Osteoblast (primary cell): ENCODE measurements around the gene BRF1. TPM values are rescaled to one million over a fixed set of nuclear protein-coding genes. Genes with fewer than 3 reads are reported as not detected.
"Not testable (repeated sequence)": the region's sequence is repeated elsewhere in the genome, so short reads cannot be mapped to it uniquely, and the experiment has no call there.

ENCODE experiments used
- DNase-seq: peaks from one replicate; pipeline ENCODE4 v3.0.0; 2011; ENCODE audit warnings: low spot score, mixed read lengths; ENCODE audit not compliant: insufficient read length; ENCODE audit errors: missing footprints
- H2AFZ ChIP-seq: 2 replicates; pipeline ENCODE4 v1.6.0; 2011; ENCODE audit warnings: mild to moderate bottlenecking, low read length
- H3K27ac ChIP-seq: 2 replicates; pipeline ENCODE4 v1.5.1; 2011; ENCODE audit warnings: mild to moderate bottlenecking, low read depth, low read length, moderate library complexity
- H3K27me3 ChIP-seq: 2 replicates; pipeline ENCODE4 v1.6.0; 2012; ENCODE audit warnings: mild to moderate bottlenecking, control low read depth, inconsistent platforms, low read length, moderate library complexity; ENCODE audit not compliant: insufficient read depth
- H3K36me3 ChIP-seq: 2 replicates; pipeline ENCODE4 v1.5.1; 2011; ENCODE audit warnings: mild to moderate bottlenecking, low read length, control low read depth, moderate library complexity; ENCODE audit not compliant: insufficient read depth
- H3K4me1 ChIP-seq: 2 replicates; pipeline ENCODE4 v1.5.1; 2011; ENCODE audit warnings: mild to moderate bottlenecking, low read length, control low read depth, moderate library complexity; ENCODE audit not compliant: insufficient read depth
- H3K4me2 ChIP-seq: 2 replicates; pipeline ENCODE4 v1.6.0; 2011; ENCODE audit warnings: mild to moderate bottlenecking, low read length; ENCODE audit not compliant: insufficient read depth
- H3K4me3 ChIP-seq: fragments of 200-600 bp; sonication (generic); 3 replicates; pipeline ENCODE4 v1.5.1; 2012; ENCODE audit warnings: mild to moderate bottlenecking, low read length, inconsistent platforms; ENCODE audit not compliant: insufficient read depth
- H3K79me2 ChIP-seq: 2 replicates; pipeline ENCODE4 v1.6.0; 2012; ENCODE audit warnings: mild to moderate bottlenecking, low read length, control low read depth, inconsistent platforms; ENCODE audit not compliant: insufficient read depth
- H3K9me3 ChIP-seq: 2 replicates; pipeline ENCODE4 v1.5.1; 2011; ENCODE audit warnings: low read depth, low read length, control low read depth
- H4K20me1 ChIP-seq: 2 replicates; pipeline ENCODE4 v1.6.0; 2012; ENCODE audit warnings: mild to moderate bottlenecking, low read length, control low read depth; ENCODE audit not compliant: insufficient read depth
- total RNA-seq: library from RNA; depleted of rRNA; stranded (reverse); fragments of >200 nt; gene quantifications from 2 replicates; pipeline ENCODE4 v1.2.3, GENCODE V29; 2012
- TF ChIP-seq, protein P1 (sequence below): IDR thresholded peaks from 2 replicates; pipeline ENCODE4 v1.5.1; 2011; ENCODE audit warnings: mild to moderate bottlenecking, low read depth, low read length, moderate library complexity; ENCODE audit errors: extremely low read depth

The BRF1 gene
- total RNA-seq, 1 donor: 34.4 TPM

DNA sequence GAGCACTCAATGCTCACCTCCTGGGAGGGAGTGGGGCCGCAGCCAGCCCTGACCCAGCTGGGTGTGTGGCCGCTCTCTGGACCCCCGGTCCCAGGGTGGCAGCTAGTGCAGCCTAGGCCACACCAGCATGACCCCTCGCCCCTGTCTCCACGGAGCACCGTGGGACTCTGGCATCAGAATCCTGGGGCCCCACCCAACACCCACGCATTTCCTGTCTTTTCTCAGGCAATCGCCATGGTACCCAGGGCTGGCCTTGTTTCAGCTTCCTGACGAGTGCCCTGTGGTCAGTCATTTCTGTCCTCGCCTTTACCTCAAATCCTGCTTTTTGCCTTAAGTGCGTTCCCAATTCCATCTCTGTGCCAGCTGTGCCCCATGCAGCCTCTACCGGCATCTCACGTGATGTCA, 29.7 kb upstream of the BRF1 start:
- peak overlapping the region; percentile 18 for H3K4me3 ChIP-seq
- H3K36me3 ChIP-seq: no peaks in the 10 kb centered on the region
- H3K9me3 ChIP-seq: no peaks in the 10 kb centered on the region
- DNase-seq: peak; percentile 98
- peak overlapping the region; percentile 66 for H2AFZ ChIP-seq
- H3K4me1 ChIP-seq: peaks cover 9% of the 10 kb centered on the region
- peaks cover 96% of the 10 kb centered on the region for H3K79me2 ChIP-seq
- peak overlapping the region; percentile 75 for H3K27ac ChIP-seq
- TF ChIP-seq, protein P1, sequence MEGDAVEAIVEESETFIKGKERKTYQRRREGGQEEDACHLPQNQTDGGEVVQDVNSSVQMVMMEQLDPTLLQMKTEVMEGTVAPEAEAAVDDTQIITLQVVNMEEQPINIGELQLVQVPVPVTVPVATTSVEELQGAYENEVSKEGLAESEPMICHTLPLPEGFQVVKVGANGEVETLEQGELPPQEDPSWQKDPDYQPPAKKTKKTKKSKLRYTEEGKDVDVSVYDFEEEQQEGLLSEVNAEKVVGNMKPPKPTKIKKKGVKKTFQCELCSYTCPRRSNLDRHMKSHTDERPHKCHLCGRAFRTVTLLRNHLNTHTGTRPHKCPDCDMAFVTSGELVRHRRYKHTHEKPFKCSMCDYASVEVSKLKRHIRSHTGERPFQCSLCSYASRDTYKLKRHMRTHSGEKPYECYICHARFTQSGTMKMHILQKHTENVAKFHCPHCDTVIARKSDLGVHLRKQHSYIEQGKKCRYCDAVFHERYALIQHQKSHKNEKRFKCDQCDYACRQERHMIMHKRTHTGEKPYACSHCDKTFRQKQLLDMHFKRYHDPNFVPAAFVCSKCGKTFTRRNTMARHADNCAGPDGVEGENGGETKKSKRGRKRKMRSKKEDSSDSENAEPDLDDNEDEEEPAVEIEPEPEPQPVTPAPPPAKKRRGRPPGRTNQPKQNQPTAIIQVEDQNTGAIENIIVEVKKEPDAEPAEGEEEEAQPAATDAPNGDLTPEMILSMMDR: no peak
- H3K27me3 ChIP-seq: no peaks in the 10 kb centered on the region
- peak overlapping the region; percentile 67 for H3K4me2 ChIP-seq
- peaks cover 18% of the 10 kb centered on the region for H4K20me1 ChIP-seq

DNA sequence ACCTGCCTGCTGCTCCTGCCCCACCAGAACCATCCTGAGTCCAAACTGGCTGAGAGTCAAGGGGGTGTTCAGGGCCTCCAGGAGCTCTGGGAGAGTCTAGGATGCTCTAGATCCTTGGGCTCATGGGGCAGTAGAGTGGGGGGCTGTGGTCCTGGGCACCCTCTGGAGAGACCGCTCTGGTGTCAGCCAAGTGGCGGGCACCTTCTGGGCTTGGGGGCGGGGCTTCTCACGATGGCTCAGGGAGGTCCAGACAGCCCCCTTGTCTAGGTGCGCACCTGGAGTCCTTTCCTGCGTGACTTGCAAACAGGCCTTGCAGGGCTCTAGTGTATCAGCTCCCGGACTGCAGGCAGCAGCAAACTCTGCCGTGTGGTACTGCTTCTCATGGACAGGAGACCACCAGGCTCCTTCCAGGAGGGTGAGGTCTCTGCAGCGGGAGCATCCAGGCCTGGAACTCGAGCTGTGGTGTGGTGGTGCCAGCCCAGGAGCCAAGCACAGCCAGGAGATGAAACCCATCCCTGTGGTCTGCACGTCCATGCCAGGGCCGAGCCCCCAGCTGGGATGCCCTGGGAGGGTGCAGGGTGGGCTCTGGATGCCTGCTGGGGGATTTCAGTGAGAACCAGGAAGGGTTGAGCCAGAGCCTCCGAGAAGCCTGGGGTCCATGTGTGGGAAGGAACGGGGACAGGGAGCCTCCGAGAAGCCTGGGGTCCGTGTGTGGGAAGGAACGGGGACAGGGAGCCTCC, 28.8 kb upstream of the BRF1 start:
- TF ChIP-seq, protein P1: no peak
- peaks cover 9% of the 10 kb centered on the region for H3K4me1 ChIP-seq
- H3K27me3 ChIP-seq: no peaks in the 10 kb centered on the region
- no peaks in the 10 kb centered on the region for H3K9me3 ChIP-seq
- DNase-seq: peak; percentile 71
- H3K4me3 ChIP-seq: no peak overlapping the region
- peak overlapping the region; percentile 8 for H3K27ac ChIP-seq
- peaks cover 96% of the 10 kb centered on the region for H3K79me2 ChIP-seq
- H3K36me3 ChIP-seq: no peaks in the 10 kb centered on the region
- no peak overlapping the region for H3K4me2 ChIP-seq
- no peak overlapping the region for H2AFZ ChIP-seq
- peaks cover 24% of the 10 kb centered on the region for H4K20me1 ChIP-seq

DNA sequence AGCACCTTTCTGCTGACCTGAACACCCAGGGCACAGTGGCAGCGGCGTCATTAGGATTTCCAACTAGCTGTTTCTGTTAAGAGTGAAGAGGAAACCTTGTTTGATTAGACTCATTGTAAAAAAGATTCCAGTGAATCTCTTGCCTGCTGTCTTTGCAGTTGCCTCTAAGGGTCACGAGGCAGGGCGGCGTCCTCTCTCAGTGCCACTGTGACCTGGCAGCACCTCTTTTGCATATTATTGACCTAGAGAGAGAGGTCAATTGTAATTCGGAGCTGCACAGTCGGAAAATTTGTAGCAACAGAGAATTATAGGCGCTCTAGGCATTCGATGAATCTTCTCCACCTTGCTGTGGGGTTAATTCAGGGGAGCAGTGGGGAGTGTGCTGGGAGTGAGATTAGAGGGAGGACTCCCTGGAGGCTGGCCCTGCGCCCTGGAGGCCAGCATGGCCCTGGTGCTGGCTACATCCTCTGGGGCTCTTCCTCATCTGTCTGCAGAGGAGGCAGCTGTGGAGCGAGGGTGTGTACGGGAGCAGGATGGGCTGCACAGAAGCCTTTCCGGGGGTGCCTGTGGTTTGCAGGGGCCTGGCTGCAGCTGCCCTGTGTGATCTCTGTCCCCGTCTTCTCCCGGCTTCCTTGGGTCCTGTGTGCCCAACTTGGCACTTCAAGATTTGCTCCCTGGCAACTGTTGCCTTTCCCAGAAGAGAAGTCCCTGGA, 28.0 kb upstream of the BRF1 start:
- H3K4me3 ChIP-seq: no peak overlapping the region
- DNase-seq: peak; percentile 68
- TF ChIP-seq, protein P1: no peak
- no peak overlapping the region for H3K4me2 ChIP-seq
- H3K36me3 ChIP-seq: no peaks in the 10 kb centered on the region
- H3K4me1 ChIP-seq: peaks cover 9% of the 10 kb centered on the region
- H3K27ac ChIP-seq: no peak overlapping the region
- H3K79me2 ChIP-seq: peaks cover 96% of the 10 kb centered on the region
- H2AFZ ChIP-seq: no peak overlapping the region
- H3K9me3 ChIP-seq: no peaks in the 10 kb centered on the region
- no peaks in the 10 kb centered on the region for H3K27me3 ChIP-seq
- peaks cover 26% of the 10 kb centered on the region for H4K20me1 ChIP-seq

DNA sequence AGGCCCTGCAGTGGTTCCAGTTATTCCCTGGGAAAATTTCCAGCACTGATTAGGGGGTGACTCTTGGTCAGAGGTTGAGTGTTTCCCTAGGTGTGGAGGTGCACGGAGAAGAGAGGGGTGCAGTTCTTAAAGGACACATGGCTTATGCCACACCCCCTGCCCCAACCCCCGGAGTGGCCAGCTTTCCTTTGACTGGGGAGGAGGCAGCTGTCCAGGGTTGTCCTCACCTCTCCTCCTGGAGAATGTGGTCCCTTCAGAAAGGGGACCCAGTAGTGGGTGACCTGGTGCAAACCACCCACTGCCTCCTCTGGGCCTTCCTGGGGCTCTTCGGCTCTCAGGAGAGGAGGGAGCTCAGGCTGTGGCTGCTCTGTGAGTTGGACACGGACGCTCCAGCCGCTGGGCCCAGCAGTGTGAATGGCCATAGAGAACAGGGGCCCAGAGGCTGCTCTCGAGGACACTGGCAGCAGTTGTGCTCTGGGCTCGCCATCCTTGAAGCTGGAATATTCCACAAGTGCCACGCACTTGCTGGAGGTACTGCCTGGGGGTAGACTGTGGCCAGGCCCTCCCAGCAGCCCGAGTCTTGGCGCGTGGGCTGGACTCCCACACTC, 27.4 kb upstream of the BRF1 start:
- no peaks in the 10 kb centered on the region for H3K9me3 ChIP-seq
- peaks cover 11% of the 10 kb centered on the region for H3K4me1 ChIP-seq
- H3K4me3 ChIP-seq: no peak overlapping the region
- no peak overlapping the region for H2AFZ ChIP-seq
- TF ChIP-seq, protein P1: no peak
- peaks cover 96% of the 10 kb centered on the region for H3K79me2 ChIP-seq
- no peaks in the 10 kb centered on the region for H3K36me3 ChIP-seq
- H4K20me1 ChIP-seq: peaks cover 26% of the 10 kb centered on the region
- no peak overlapping the region for H3K4me2 ChIP-seq
- H3K27me3 ChIP-seq: no peaks in the 10 kb centered on the region
- peak; percentile 42 for DNase-seq
- H3K27ac ChIP-seq: no peak overlapping the region

DNA sequence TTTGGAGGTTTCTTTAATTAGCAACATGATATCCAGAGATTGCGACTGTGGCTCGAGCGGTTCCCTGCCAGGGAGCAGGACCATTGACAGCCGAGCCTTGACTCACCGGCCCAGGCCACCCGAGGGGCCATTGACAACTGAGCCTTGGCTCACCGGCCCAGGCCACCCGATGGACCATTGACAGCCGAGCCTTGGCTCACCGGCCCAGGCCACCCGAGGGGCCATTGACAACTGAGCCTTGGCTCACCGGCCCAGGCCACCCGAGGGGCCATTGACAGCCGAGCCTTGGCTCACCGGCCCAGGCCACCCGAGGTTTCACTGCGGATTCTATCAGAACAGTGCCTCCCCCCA, 26.9 kb upstream of the BRF1 start:
- H3K27me3 ChIP-seq, DNase-seq, H2AFZ ChIP-seq, H3K27ac ChIP-seq, H3K9me3 ChIP-seq, H3K36me3 ChIP-seq, H3K4me2 ChIP-seq, H3K4me3 ChIP-seq: not testable (repeated sequence)
- Histone ChIP-seq H3K4me1 (peaks cover 16% of the 10 kb centered on the region), H3K79me2 (peaks cover 96% of the 10 kb centered on the region), H4K20me1 (peaks cover 26% of the 10 kb centered on the region)
